ENCODE measurements around the gene DDX41.

DDX41 gene

GRCh38 chr5:177511181-177511580 is 5.6 kb downstream of the DDX41 start:
- H3K4me1 ChIP-seq (ENCODE audit: insufficient read depth, low read length), result peaks cover 15% of the 10 kb centered on the region
- peaks cover 65% of the 10 kb centered on the region for H3K36me3 ChIP-seq (ENCODE audit: insufficient read depth, low read length)
- no peak overlapping the region for H3K4me3 ChIP-seq (ENCODE audit: low read length)
- no peak overlapping the region for H3K27ac ChIP-seq (ENCODE audit: low read depth, low read length)
- no peaks in the 10 kb centered on the region for H3K27me3 ChIP-seq (ENCODE audit: insufficient read depth, low read length)
- H3K9me3 ChIP-seq (ENCODE audit: insufficient read depth, low read depth, low read length), result no peaks in the 10 kb centered on the region
- WGBS, result 94% methylated on average over 5 of the region's 5 CpGs
- H3K9ac ChIP-seq (ENCODE audit: low read depth, low read length), result no peak overlapping the region

- Histone ChIP-seq H3K9me3 (ENCODE audit: insufficient read depth, low read depth, low read length) (no peaks in the 10 kb centered on the region), H3K27me3 (ENCODE audit: insufficient read depth, low read length) (no peaks in the 10 kb centered on the region), H3K4me3 (ENCODE audit: low read length) (no peak overlapping the region), H3K36me3 (ENCODE audit: insufficient read depth, low read length) (peaks cover 61% of the 10 kb centered on the region), H3K9ac (ENCODE audit: low read depth, low read length) (no peak overlapping the region), H3K27ac (ENCODE audit: low read depth, low read length) (no peak overlapping the region; the same call in 1 of the 2 replicates), H3K4me1 (ENCODE audit: insufficient read depth, low read length) (peaks cover 12% of the 10 kb centered on the region)
- WGBS, result 96% methylated on average over 15 of the region's 15 CpGs
Measured at GRCh38 chr5:177510567-177511053, 6.2 kb downstream of the DDX41 start.

- no peak overlapping the region; the same call in 1 of the 2 replicates for H3K27ac ChIP-seq (ENCODE audit: low read depth, low read length)
- H3K4me1 ChIP-seq (ENCODE audit: insufficient read depth, low read length), result peaks cover 12% of the 10 kb centered on the region
- H3K9me3 ChIP-seq (ENCODE audit: insufficient read depth, low read depth, low read length), result no peaks in the 10 kb centered on the region
- no peak overlapping the region for H3K4me3 ChIP-seq (ENCODE audit: low read length)
- H3K27me3 ChIP-seq (ENCODE audit: insufficient read depth, low read length), result no peaks in the 10 kb centered on the region
- H3K36me3 ChIP-seq (ENCODE audit: insufficient read depth, low read length), result peaks cover 55% of the 10 kb centered on the region
- no peak overlapping the region for H3K9ac ChIP-seq (ENCODE audit: low read depth, low read length)
- 86% methylated on average over 11 of the region's 11 CpGs for WGBS
Measured at GRCh38 chr5:177509991-177510566, 6.7 kb downstream of the DDX41 start.

GRCh38 chr5:177509381-177509951 is 7.3 kb downstream of the DDX41 start, which contains the start of gene DOK3:
Gene DOK3, minus strand, starts transcription at chr5:177509826. Its CDS starts 286 bp downstream, at chr5:177509540.
- Histone ChIP-seq H3K36me3 (ENCODE audit: insufficient read depth, low read length) (peaks cover 52% of the 10 kb centered on the region), H3K4me3 (ENCODE audit: low read length) (no peak within 1 kb of the TSS), H3K9ac (ENCODE audit: low read depth, low read length) (no peak within 1 kb of the TSS), H3K27ac (ENCODE audit: low read depth, low read length) (no peak within 1 kb of the TSS; the same call in 1 of the 2 replicates), H3K4me1 (ENCODE audit: insufficient read depth, low read length) (peaks cover 12% of the 10 kb centered on the region), H3K27me3 (ENCODE audit: insufficient read depth, low read length) (no peaks in the 10 kb centered on the region), H3K9me3 (ENCODE audit: insufficient read depth, low read depth, low read length) (no peaks in the 10 kb centered on the region)
- 68% methylated on average over 20 of the region's 20 CpGs for WGBS

GRCh38 chr5:177508837-177509236 is 7.9 kb downstream of the DDX41 start:
- H3K9ac ChIP-seq (ENCODE audit: low read depth, low read length), result no peak overlapping the region
- no peaks in the 10 kb centered on the region for H3K27me3 ChIP-seq (ENCODE audit: insufficient read depth, low read length)
- H3K9me3 ChIP-seq (ENCODE audit: insufficient read depth, low read depth, low read length), result no peaks in the 10 kb centered on the region
- H3K4me3 ChIP-seq (ENCODE audit: low read length), result no peak overlapping the region
- H3K4me1 ChIP-seq (ENCODE audit: insufficient read depth, low read length), result peaks cover 12% of the 10 kb centered on the region
- no peak overlapping the region for H3K27ac ChIP-seq (ENCODE audit: low read depth, low read length)
- 74% methylated on average over 8 of the region's 8 CpGs for WGBS
- H3K36me3 ChIP-seq (ENCODE audit: insufficient read depth, low read length), result peaks cover 47% of the 10 kb centered on the region

GRCh38 chr5:177508221-177508611 is 8.5 kb downstream of the DDX41 start:
- no peak overlapping the region for H3K4me3 ChIP-seq (ENCODE audit: low read length)
- no peaks in the 10 kb centered on the region for H3K27me3 ChIP-seq (ENCODE audit: insufficient read depth, low read length)
- H3K9ac ChIP-seq (ENCODE audit: low read depth, low read length), result no peak overlapping the region
- WGBS, result 95% methylated on average over 26 of the region's 26 CpGs
- H3K4me1 ChIP-seq (ENCODE audit: insufficient read depth, low read length), result peaks cover 12% of the 10 kb centered on the region
- H3K36me3 ChIP-seq (ENCODE audit: insufficient read depth, low read length), result peaks cover 40% of the 10 kb centered on the region
- H3K9me3 ChIP-seq (ENCODE audit: insufficient read depth, low read depth, low read length), result no peaks in the 10 kb centered on the region
- H3K27ac ChIP-seq (ENCODE audit: low read depth, low read length), result no peak overlapping the region

- no peaks in the 10 kb centered on the region for H3K27me3 ChIP-seq (ENCODE audit: insufficient read depth, low read length)
- H3K9me3 ChIP-seq (ENCODE audit: insufficient read depth, low read depth, low read length), result no peaks in the 10 kb centered on the region
- H3K9ac ChIP-seq (ENCODE audit: low read depth, low read length), result no peak overlapping the region
- WGBS, result 95% methylated on average over 17 of the region's 17 CpGs
- peaks cover 12% of the 10 kb centered on the region for H3K4me1 ChIP-seq (ENCODE audit: insufficient read depth, low read length)
- no peak overlapping the region for H3K4me3 ChIP-seq (ENCODE audit: low read length)
- no peak overlapping the region for H3K27ac ChIP-seq (ENCODE audit: low read depth, low read length)
- H3K36me3 ChIP-seq (ENCODE audit: insufficient read depth, low read length), result peaks cover 35% of the 10 kb centered on the region
Measured at GRCh38 chr5:177507596-177508220, 9.1 kb downstream of the DDX41 start.

GRCh38 chr5:177507165-177507564 is 9.6 kb downstream of the DDX41 start:
- no peak overlapping the region for H3K4me3 ChIP-seq (ENCODE audit: low read length)
- H3K27ac ChIP-seq (ENCODE audit: low read depth, low read length), result no peak overlapping the region
- peaks cover 30% of the 10 kb centered on the region for H3K36me3 ChIP-seq (ENCODE audit: insufficient read depth, low read length)
- WGBS, result 88% methylated on average over 9 of the region's 9 CpGs
- H3K27me3 ChIP-seq (ENCODE audit: insufficient read depth, low read length), result no peaks in the 10 kb centered on the region
- no peak overlapping the region for H3K9ac ChIP-seq (ENCODE audit: low read depth, low read length)
- H3K9me3 ChIP-seq (ENCODE audit: insufficient read depth, low read depth, low read length), result no peaks in the 10 kb centered on the region
- peaks cover 12% of the 10 kb centered on the region for H3K4me1 ChIP-seq (ENCODE audit: insufficient read depth, low read length)

- Histone ChIP-seq H3K27ac (ENCODE audit: low read depth, low read length) (no peak overlapping the region), H3K9me3 (ENCODE audit: insufficient read depth, low read depth, low read length) (no peaks in the 10 kb centered on the region), H3K36me3 (ENCODE audit: insufficient read depth, low read length) (peaks cover 9% of the 10 kb centered on the region; the same call in 1 of the 2 replicates), H3K9ac (ENCODE audit: low read depth, low read length) (no peak overlapping the region), H3K4me1 (ENCODE audit: insufficient read depth, low read length) (peaks cover 9% of the 10 kb centered on the region), H3K4me3 (ENCODE audit: low read length) (no peak overlapping the region), H3K27me3 (ENCODE audit: insufficient read depth, low read length) (no peaks in the 10 kb centered on the region)
- WGBS, result 98% methylated on average over 4 of the region's 4 CpGs
Measured at GRCh38 chr5:177505075-177505474, 11.7 kb downstream of the DDX41 start.

- Histone ChIP-seq H3K4me3 (ENCODE audit: low read length) (no peak overlapping the region), H3K4me1 (ENCODE audit: insufficient read depth, low read length) (peaks cover 4% of the 10 kb centered on the region; the same call in 1 of the 2 replicates), H3K9ac (ENCODE audit: low read depth, low read length) (no peak overlapping the region), H3K27ac (ENCODE audit: low read depth, low read length) (no peak overlapping the region), H3K9me3 (ENCODE audit: insufficient read depth, low read depth, low read length) (no peaks in the 10 kb centered on the region), H3K27me3 (ENCODE audit: insufficient read depth, low read length) (peaks cover 5% of the 10 kb centered on the region; the same call in 1 of the 2 replicates), H3K36me3 (ENCODE audit: insufficient read depth, low read length) (peaks cover 7% of the 10 kb centered on the region; the same call in 1 of the 2 replicates)
- WGBS, result 95% methylated on average over 47 of the region's 47 CpGs
Measured at GRCh38 chr5:177504086-177505056, 12.4 kb downstream of the DDX41 start.

Measured in HUES64 (cell line).